Astrocyte of the spinal cord (primary cell): ENCODE data around the gene GDI1.
"Not testable (repeated sequence)": the region's sequence is repeated elsewhere in the genome, so short reads cannot be mapped to it uniquely, and the experiment has no call there.

Experiments used
- DNase-seq: peaks from one replicate; pipeline ENCODE4 v3.0.0; 2011; ENCODE audit warnings: low read depth, low spot score
- H3K4me3 ChIP-seq: 2 replicates; pipeline ENCODE4 v1.5.1; 2011; ENCODE audit warnings: low read depth, mild to moderate bottlenecking, low read length, moderate library complexity
- CTCF ChIP-seq: IDR thresholded peaks from 2 replicates; pipeline ENCODE4 v1.5.1; 2012; ENCODE audit warnings: low read depth, mild to moderate bottlenecking, low read length, inconsistent platforms
- in situ Hi-C: cut with HindIII; loops from 2 replicates; pipeline ENCODE4 v1.10.0; 2017; ENCODE audit warnings: low sequenced_read_pairs

GDI1 gene

GRCh38 chrX:154436983-154437752, at the start of gene GDI1:
TSS of gene GDI1 (plus strand) at chrX:154437154. CDS start at chrX:154437255, 101 bp downstream.
- peak within 1 kb of the TSS; percentile 71 for H3K4me3 ChIP-seq
- in situ Hi-C loops = no loop called here
- DNase-seq = peak; percentile 49
- no peak for TF ChIP-seq CTCF

GRCh38 chrX:154388094-154388493, 48.9 kb upstream of the GDI1 start:
- in situ Hi-C loops, DNase-seq, H3K4me3 ChIP-seq: not testable (repeated sequence)

GRCh38 chrX:154388649-154389048, 48.3 kb upstream of the GDI1 start:
- H3K4me3 ChIP-seq, DNase-seq, in situ Hi-C loops: not testable (repeated sequence)

- H3K4me3 ChIP-seq, in situ Hi-C loops, DNase-seq: not testable (repeated sequence)
These were observed 46.9 kb upstream of the GDI1 start for GRCh38 chrX:154389812-154390747.

GRCh38 chrX:154396363-154396762, 40.6 kb upstream of the GDI1 start:
- DNase-seq, H3K4me3 ChIP-seq, in situ Hi-C loops: not testable (repeated sequence)

GRCh38 chrX:154396973-154397887, 39.7 kb upstream of the GDI1 start:
- in situ Hi-C loops = no loop called here
- peak overlapping the region; percentile 53 for H3K4me3 ChIP-seq
- TF ChIP-seq CTCF = no peak
- DNase-seq = peak; percentile 47

- TF ChIP-seq CTCF = no peak
- in situ Hi-C loops = no loop called here
- DNase-seq = peak; percentile 97
- peak within 1 kb of the TSS; percentile 68 for H3K4me3 ChIP-seq
These were observed 38.9 kb upstream of the GDI1 start, which contains the start of gene RPL10 for GRCh38 chrX:154397888-154398667. TSS of gene RPL10 (plus strand) at chrX:154398377. CDS start at chrX:154398520, 143 bp downstream.
